HUES64 (cell line): ENCODE data around the gene SFXN2.

ENCODE experiments used
- H3K27ac ChIP-seq: 2 replicates; pipeline ENCODE4 v1.7.0; 2013; ENCODE audit warnings: low read depth, low read length, inconsistent platforms
- H3K27me3 ChIP-seq: 2 replicates; pipeline ENCODE4 v1.6.1; 2013; ENCODE audit warnings: mild to moderate bottlenecking, low read length; ENCODE audit not compliant: insufficient read depth
- H3K36me3 ChIP-seq: 2 replicates; pipeline ENCODE4 v1.6.1; 2013; ENCODE audit warnings: mild to moderate bottlenecking, low read length; ENCODE audit not compliant: insufficient read depth
- H3K4me1 ChIP-seq: 2 replicates; pipeline ENCODE4 v1.6.1; 2013; ENCODE audit warnings: mild to moderate bottlenecking, low read length, moderate library complexity; ENCODE audit not compliant: insufficient read depth
- H3K4me3 ChIP-seq: 2 replicates; pipeline ENCODE4 v1.5.1; 2013; ENCODE audit warnings: mild to moderate bottlenecking, low read length, moderate library complexity
- H3K9ac ChIP-seq: 2 replicates; pipeline ENCODE4 v1.6.1; 2013; ENCODE audit warnings: mild to moderate bottlenecking, low read depth, low read length
- H3K9me3 ChIP-seq: 2 replicates; pipeline ENCODE4 v1.6.1; 2013; ENCODE audit warnings: low read depth, low read length; ENCODE audit not compliant: insufficient read depth
- WGBS: fragments of 150-250, 120-280 bp; methylation state at CpG from one replicate; pipeline ENCODE4 v1.1.7; 2013; ENCODE audit warnings: missing lambda C conversion rate; 5-methylcytosine and 5-hydroxymethylcytosine counted together

SFXN2 gene

GRCh38 chr10:102759497-102760210 is 45.2 kb downstream of the SFXN2 start:
- Histone ChIP-seq H3K27me3 (no peaks in the 10 kb centered on the region), H3K36me3 (no peaks in the 10 kb centered on the region), H3K9me3 (no peaks in the 10 kb centered on the region), H3K4me1 (no peaks in the 10 kb centered on the region), H3K27ac (no peak overlapping the region), H3K9ac (no peak overlapping the region), H3K4me3 (no peak overlapping the region)
- 86% methylated on average over 3 of the region's 3 CpGs for WGBS

GRCh38 chr10:102761981-102762380 is 47.5 kb downstream of the SFXN2 start:
- WGBS: 96% methylated on average over 3 of the region's 4 CpGs
- Histone ChIP-seq H3K36me3 (no peaks in the 10 kb centered on the region), H3K9me3 (no peaks in the 10 kb centered on the region), H3K4me3 (no peak overlapping the region), H3K27me3 (no peaks in the 10 kb centered on the region), H3K27ac (no peak overlapping the region), H3K4me1 (no peaks in the 10 kb centered on the region), H3K9ac (no peak overlapping the region)

GRCh38 chr10:102762401-102763015 is 48.1 kb downstream of the SFXN2 start:
- Histone ChIP-seq H3K9me3 (no peaks in the 10 kb centered on the region), H3K4me1 (no peaks in the 10 kb centered on the region), H3K9ac (no peak overlapping the region), H3K27ac (no peak overlapping the region), H3K4me3 (no peak overlapping the region), H3K27me3 (no peaks in the 10 kb centered on the region), H3K36me3 (no peaks in the 10 kb centered on the region)
- WGBS: 93% methylated on average over 7 of the region's 7 CpGs

GRCh38 chr10:102763037-102763607 is 48.7 kb downstream of the SFXN2 start:
- no peaks in the 10 kb centered on the region for H3K9me3 ChIP-seq
- WGBS: 91% methylated on average over 7 of the region's 7 CpGs
- H3K4me1 ChIP-seq: no peaks in the 10 kb centered on the region
- no peaks in the 10 kb centered on the region for H3K36me3 ChIP-seq
- H3K27me3 ChIP-seq: no peaks in the 10 kb centered on the region
- no peak overlapping the region for H3K27ac ChIP-seq
- H3K4me3 ChIP-seq: no peak overlapping the region
- no peak overlapping the region for H3K9ac ChIP-seq

GRCh38 chr10:102764470-102765161 is 50.2 kb downstream of the SFXN2 start:
- 86% methylated on average over 6 of the region's 6 CpGs for WGBS
- no peak overlapping the region for H3K27ac ChIP-seq
- no peaks in the 10 kb centered on the region for H3K36me3 ChIP-seq
- H3K27me3 ChIP-seq: no peaks in the 10 kb centered on the region
- no peaks in the 10 kb centered on the region for H3K9me3 ChIP-seq
- no peak overlapping the region for H3K9ac ChIP-seq
- H3K4me3 ChIP-seq: no peak overlapping the region
- H3K4me1 ChIP-seq: no peaks in the 10 kb centered on the region

GRCh38 chr10:102765336-102765735 is 50.9 kb downstream of the SFXN2 start:
- H3K36me3 ChIP-seq: no peaks in the 10 kb centered on the region
- no peak overlapping the region for H3K27ac ChIP-seq
- WGBS: 69% methylated on average over 5 of the region's 7 CpGs
- no peak overlapping the region for H3K4me3 ChIP-seq
- no peaks in the 10 kb centered on the region for H3K27me3 ChIP-seq
- H3K4me1 ChIP-seq: no peaks in the 10 kb centered on the region
- no peak overlapping the region for H3K9ac ChIP-seq
- H3K9me3 ChIP-seq: no peaks in the 10 kb centered on the region

- H3K9me3 ChIP-seq: no peaks in the 10 kb centered on the region
- H3K4me1 ChIP-seq: no peaks in the 10 kb centered on the region
- no peak overlapping the region for H3K9ac ChIP-seq
- no peak overlapping the region for H3K4me3 ChIP-seq
- no peaks in the 10 kb centered on the region for H3K27me3 ChIP-seq
- no peak overlapping the region for H3K27ac ChIP-seq
- H3K36me3 ChIP-seq: no peaks in the 10 kb centered on the region
- 95% methylated on average over 9 of the region's 9 CpGs for WGBS
These were observed 53.2 kb downstream of the SFXN2 start for GRCh38 chr10:102767428-102768160.

- Histone ChIP-seq H3K9ac (no peak overlapping the region), H3K4me3 (no peak overlapping the region), H3K9me3 (no peaks in the 10 kb centered on the region), H3K27me3 (no peaks in the 10 kb centered on the region), H3K36me3 (no peaks in the 10 kb centered on the region), H3K27ac (no peak overlapping the region), H3K4me1 (no peaks in the 10 kb centered on the region)
- 85% methylated on average over 7 of the region's 7 CpGs for WGBS
These were observed 55.1 kb downstream of the SFXN2 start for GRCh38 chr10:102769375-102770107.

- Histone ChIP-seq H3K4me3 (no peak overlapping the region), H3K36me3 (no peaks in the 10 kb centered on the region), H3K9me3 (no peaks in the 10 kb centered on the region), H3K9ac (no peak overlapping the region), H3K27ac (no peak overlapping the region), H3K4me1 (peaks cover 1% of the 10 kb centered on the region), H3K27me3 (no peaks in the 10 kb centered on the region)
- 89% methylated on average over 3 of the region's 3 CpGs for WGBS
These were observed 55.7 kb downstream of the SFXN2 start for GRCh38 chr10:102770108-102770482.

- no peaks in the 10 kb centered on the region for H3K27me3 ChIP-seq
- peaks cover 8% of the 10 kb centered on the region for H3K4me1 ChIP-seq
- no peak overlapping the region for H3K4me3 ChIP-seq
- no peak overlapping the region for H3K27ac ChIP-seq
- no peaks in the 10 kb centered on the region for H3K36me3 ChIP-seq
- no peak overlapping the region for H3K9ac ChIP-seq
- WGBS: 90% methylated on average over 1 of the region's 1 CpG
- no peaks in the 10 kb centered on the region for H3K9me3 ChIP-seq
These were observed 56.4 kb downstream of the SFXN2 start for GRCh38 chr10:102770792-102771191.
